HEK293 (cell line): ENCODE data around the gene SIGMAR1.

Experiments
- BCL11B ChIP-seq: fragments of 450-650 bp; formaldehyde crosslinking; IDR thresholded peaks from 2 replicates; pipeline ENCODE4 v1.5.1; 2016; ENCODE audit warnings: low read depth, missing biosample characterization, missing genetic modification characterization
- GLIS1 ChIP-seq: fragments of 450-650 bp; formaldehyde crosslinking; IDR thresholded peaks from 2 replicates; pipeline ENCODE4 v1.5.1; 2016; ENCODE audit warnings: missing biosample characterization, missing genetic modification characterization
- GLIS2 ChIP-seq: fragments of 450-650 bp; formaldehyde crosslinking; IDR thresholded peaks from 2 replicates; pipeline ENCODE4 v1.5.1; 2016; ENCODE audit warnings: missing biosample characterization, missing genetic modification characterization
- KLF16 ChIP-seq: fragments of 450-650 bp; formaldehyde crosslinking; IDR thresholded peaks from 2 replicates; pipeline ENCODE4 v1.5.1; 2017; ENCODE audit warnings: missing biosample characterization, missing genetic modification characterization
- MYNN ChIP-seq: fragments of 450-650 bp; formaldehyde crosslinking; IDR thresholded peaks from 2 replicates; pipeline ENCODE4 v1.5.1; 2016; ENCODE audit warnings: missing biosample characterization, missing genetic modification characterization, borderline replicate concordance
- PRDM1 ChIP-seq: fragments of 450-650 bp; formaldehyde crosslinking; IDR thresholded peaks from 2 replicates; pipeline ENCODE4; 2016; ENCODE audit warnings: missing biosample characterization, missing genetic modification characterization
- SP2 ChIP-seq: fragments of 450-650 bp; formaldehyde crosslinking; IDR thresholded peaks from 2 replicates; pipeline ENCODE4 v1.5.1; 2016; ENCODE audit warnings: missing biosample characterization, missing genetic modification characterization
- SP7 ChIP-seq: fragments of 450-650 bp; formaldehyde crosslinking; IDR thresholded peaks from 2 replicates; pipeline ENCODE4 v1.5.1; 2016; ENCODE audit warnings: missing biosample characterization, missing genetic modification characterization
- TRIM28 ChIP-seq: IDR thresholded peaks from 2 replicates; pipeline ENCODE4 v1.6.1; 2011; ENCODE audit warnings: low read length, control low read depth, borderline replicate concordance
- WT1 ChIP-seq: fragments of 450-650 bp; formaldehyde crosslinking; IDR thresholded peaks from 2 replicates; pipeline ENCODE4 v1.5.1; 2016; ENCODE audit warnings: missing biosample characterization, missing genetic modification characterization
- ZBTB48 ChIP-seq: fragments of 450-650 bp; formaldehyde crosslinking; IDR thresholded peaks from 2 replicates; pipeline ENCODE4 v1.5.1; 2016; ENCODE audit warnings: missing biosample characterization, missing genetic modification characterization
- ZFP69B ChIP-seq: fragments of 450-650 bp; formaldehyde crosslinking; IDR thresholded peaks from 2 replicates; pipeline ENCODE4 v1.5.1; 2016; ENCODE audit warnings: missing biosample characterization, missing genetic modification characterization
- ZIC2 ChIP-seq: fragments of 450-650 bp; formaldehyde crosslinking; IDR thresholded peaks from 2 replicates; pipeline ENCODE4 v1.5.1; 2016; ENCODE audit warnings: missing biosample characterization, missing genetic modification characterization
- ZNF138 ChIP-seq: fragments of 450-650 bp; formaldehyde crosslinking; IDR thresholded peaks from 2 replicates; pipeline ENCODE4 v1.5.1; 2016; ENCODE audit warnings: missing biosample characterization, missing genetic modification characterization, borderline replicate concordance
- ZNF140 ChIP-seq: fragments of 450-650 bp; formaldehyde crosslinking; IDR thresholded peaks from 2 replicates; pipeline ENCODE4 v1.5.1; 2016; ENCODE audit warnings: missing biosample characterization, missing genetic modification characterization
- ZNF155 ChIP-seq: fragments of 450-650 bp; formaldehyde crosslinking; IDR thresholded peaks from 2 replicates; pipeline ENCODE4 v1.5.1; 2016; ENCODE audit warnings: missing biosample characterization, missing genetic modification characterization
- ZNF184 ChIP-seq: fragments of 450-650 bp; IDR thresholded peaks from 2 replicates; pipeline ENCODE4 v1.5.1; 2018; ENCODE audit warnings: missing biosample characterization, mild to moderate bottlenecking, missing genetic modification characterization
- ZNF335 ChIP-seq: fragments of 450-650 bp; formaldehyde crosslinking; conservative IDR thresholded peaks from 2 replicates; pipeline ENCODE4 v1.5.1; 2016; ENCODE audit warnings: missing biosample characterization, missing genetic modification characterization
- ZNF341 ChIP-seq: fragments of 450-650 bp; formaldehyde crosslinking; IDR thresholded peaks from 2 replicates; pipeline ENCODE4; 2016; ENCODE audit warnings: low read depth, missing biosample characterization, missing genetic modification characterization
- ZNF391 ChIP-seq: fragments of 450-650 bp; formaldehyde crosslinking; IDR thresholded peaks from 2 replicates; pipeline ENCODE4 v1.5.1; 2016; ENCODE audit warnings: low read depth, missing biosample characterization, missing genetic modification characterization, borderline replicate concordance
- ZNF560 ChIP-seq: fragments of 450-650 bp; formaldehyde crosslinking; IDR thresholded peaks from 2 replicates; pipeline ENCODE4 v1.5.1; 2017; ENCODE audit warnings: missing biosample characterization, missing genetic modification characterization, borderline replicate concordance
- ZNF610 ChIP-seq: fragments of 450-650 bp; formaldehyde crosslinking; IDR thresholded peaks from 2 replicates; pipeline ENCODE4 v1.5.1; 2016; ENCODE audit warnings: missing biosample characterization, missing genetic modification characterization, borderline replicate concordance
- ZNF76 ChIP-seq: fragments of 450-650 bp; formaldehyde crosslinking; IDR thresholded peaks from 2 replicates; pipeline ENCODE4; 2016; ENCODE audit warnings: low read depth, missing biosample characterization, missing genetic modification characterization, borderline replicate concordance
- ZXDB ChIP-seq: fragments of 450-650 bp; formaldehyde crosslinking; IDR thresholded peaks from 2 replicates; pipeline ENCODE4 v1.5.1; 2016; ENCODE audit warnings: missing biosample characterization, missing genetic modification characterization
- TF ChIP-seq, protein P1 (sequence below): fragments of 450-650 bp; formaldehyde crosslinking; IDR thresholded peaks from 2 replicates; pipeline ENCODE4 v1.5.1; 2016; ENCODE audit warnings: missing biosample characterization, missing genetic modification characterization
- TF ChIP-seq, protein P2 (sequence below): fragments of 450-650 bp; formaldehyde crosslinking; IDR thresholded peaks from 2 replicates; pipeline ENCODE4 v1.5.1; 2016; ENCODE audit warnings: missing biosample characterization, missing genetic modification characterization
- TF ChIP-seq, protein P3 (sequence below): fragments of 450-650 bp; formaldehyde crosslinking; IDR thresholded peaks from 2 replicates; pipeline ENCODE4 v1.5.1; 2017; ENCODE audit warnings: missing biosample characterization, missing genetic modification characterization
- TF ChIP-seq, protein P4 (sequence below): fragments of 450-650 bp; formaldehyde crosslinking; IDR thresholded peaks from 2 replicates; pipeline ENCODE4 v1.5.1; 2016; ENCODE audit warnings: missing biosample characterization, missing genetic modification characterization
- TF ChIP-seq, protein P5 (sequence below): fragments of 450-650 bp; formaldehyde crosslinking; conservative IDR thresholded peaks from 2 replicates; pipeline ENCODE4 v1.5.1; 2016; ENCODE audit warnings: low read depth, missing biosample characterization, missing genetic modification characterization

SIGMAR1 gene

DNA sequence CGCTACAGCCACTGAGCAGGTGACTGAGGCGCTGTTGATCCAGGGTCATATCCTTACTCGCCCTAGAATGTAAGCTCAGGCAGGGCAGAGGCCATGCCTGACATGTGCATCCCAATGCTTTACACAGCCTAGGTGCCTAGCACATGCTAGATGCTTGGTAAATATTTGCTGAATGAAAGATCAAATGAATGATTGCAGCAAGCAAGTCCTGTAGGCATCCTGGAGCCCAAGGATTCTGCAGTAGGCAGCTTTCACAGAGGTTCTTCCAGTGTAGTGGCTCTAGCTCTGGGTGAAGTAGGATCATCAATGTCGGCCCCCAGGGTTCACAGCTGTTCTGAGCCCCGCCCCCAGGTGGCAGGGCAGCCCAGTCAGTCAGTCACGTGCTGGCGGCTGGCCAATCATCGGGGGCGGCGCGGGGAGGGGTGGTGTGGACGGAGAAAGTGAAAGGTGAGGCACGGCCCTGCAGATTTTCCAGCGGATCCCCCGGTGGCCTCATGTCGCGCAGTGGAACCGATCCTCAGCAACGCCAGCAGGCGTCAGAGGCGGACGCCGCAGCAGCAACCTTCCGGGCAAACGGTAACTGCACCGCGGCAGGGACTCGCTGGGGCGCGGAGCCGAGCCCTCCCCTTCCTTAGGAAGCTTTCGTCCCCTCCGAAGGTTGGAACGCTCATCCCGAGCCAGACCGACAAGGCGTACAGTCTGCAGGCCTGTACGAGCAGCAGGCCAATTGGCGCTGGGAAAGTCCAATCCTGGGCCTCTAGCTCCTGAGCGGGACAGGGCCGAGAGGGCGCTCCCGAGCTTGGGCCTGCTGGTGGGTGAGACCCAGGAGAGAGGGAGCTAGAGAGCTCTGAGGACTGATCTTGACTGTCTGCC, 8.9 kb upstream of the SIGMAR1 start, which contains the start of gene GALT (continued):
- TF ChIP-seq TRIM28 (peak; percentile 38; the same call in 1 of the 2 replicates), ZNF560 (tag by site-specific recombination) (no peak), ZNF140 (tag by site-specific recombination) (no peak), ZFP69B (tag by site-specific recombination) (0 out of 2 replicates have a peak, but pooled peaks have one; percentile 47), GLIS2 (tag by site-specific recombination) (peak; percentile 74), WT1 (tag by site-specific recombination) (0 out of 2 replicates have a peak, but pooled peaks have one; percentile 22), ZNF610 (tag by site-specific recombination) (peak; percentile 11; the same call in 1 of the 2 replicates), ZNF335 (peak; percentile 89), ZNF138 (no peak), MYNN (tag by site-specific recombination) (no peak), ZXDB (tag by site-specific recombination) (peak; percentile 73), ZNF391 (0 out of 2 replicates have a peak, but pooled peaks have one; percentile 60), PRDM1 (tag by site-specific recombination) (peak; percentile 68), ZNF341 (peak; percentile 89), GLIS1 (tag by site-specific recombination) (peak; percentile 85), KLF16 (tag by site-specific recombination) (peak; percentile 66), ZIC2 (tag by site-specific recombination) (peak; percentile 36; the same call in 1 of the 2 replicates), SP2 (peak; percentile 78), ZBTB48 (tag by site-specific recombination) (peak; percentile 47; the same call in 1 of the 2 replicates), ZNF76 (tag by site-specific recombination) (peak; percentile 46; the same call in 1 of the 2 replicates), ZNF155 (tag by site-specific recombination) (no peak), BCL11B (tag by site-specific recombination) (peak; percentile 83; the same call in 1 of the 2 replicates), ZNF184 (tag by site-specific recombination) (no peak), SP7 (tag by site-specific recombination) (peak; percentile 75)
- TF ChIP-seq, protein P1, sequence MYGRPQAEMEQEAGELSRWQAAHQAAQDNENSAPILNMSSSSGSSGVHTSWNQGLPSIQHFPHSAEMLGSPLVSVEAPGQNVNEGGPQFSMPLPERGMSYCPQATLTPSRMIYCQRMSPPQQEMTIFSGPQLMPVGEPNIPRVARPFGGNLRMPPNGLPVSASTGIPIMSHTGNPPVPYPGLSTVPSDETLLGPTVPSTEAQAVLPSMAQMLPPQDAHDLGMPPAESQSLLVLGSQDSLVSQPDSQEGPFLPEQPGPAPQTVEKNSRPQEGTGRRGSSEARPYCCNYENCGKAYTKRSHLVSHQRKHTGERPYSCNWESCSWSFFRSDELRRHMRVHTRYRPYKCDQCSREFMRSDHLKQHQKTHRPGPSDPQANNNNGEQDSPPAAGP (tag by site-specific recombination), result peak; percentile 53; the same call in 1 of the 2 replicates
- TF ChIP-seq, protein P2, sequence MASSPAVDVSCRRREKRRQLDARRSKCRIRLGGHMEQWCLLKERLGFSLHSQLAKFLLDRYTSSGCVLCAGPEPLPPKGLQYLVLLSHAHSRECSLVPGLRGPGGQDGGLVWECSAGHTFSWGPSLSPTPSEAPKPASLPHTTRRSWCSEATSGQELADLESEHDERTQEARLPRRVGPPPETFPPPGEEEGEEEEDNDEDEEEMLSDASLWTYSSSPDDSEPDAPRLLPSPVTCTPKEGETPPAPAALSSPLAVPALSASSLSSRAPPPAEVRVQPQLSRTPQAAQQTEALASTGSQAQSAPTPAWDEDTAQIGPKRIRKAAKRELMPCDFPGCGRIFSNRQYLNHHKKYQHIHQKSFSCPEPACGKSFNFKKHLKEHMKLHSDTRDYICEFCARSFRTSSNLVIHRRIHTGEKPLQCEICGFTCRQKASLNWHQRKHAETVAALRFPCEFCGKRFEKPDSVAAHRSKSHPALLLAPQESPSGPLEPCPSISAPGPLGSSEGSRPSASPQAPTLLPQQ, result peak; percentile 32; the same call in 1 of the 2 replicates
- TF ChIP-seq, protein P3, sequence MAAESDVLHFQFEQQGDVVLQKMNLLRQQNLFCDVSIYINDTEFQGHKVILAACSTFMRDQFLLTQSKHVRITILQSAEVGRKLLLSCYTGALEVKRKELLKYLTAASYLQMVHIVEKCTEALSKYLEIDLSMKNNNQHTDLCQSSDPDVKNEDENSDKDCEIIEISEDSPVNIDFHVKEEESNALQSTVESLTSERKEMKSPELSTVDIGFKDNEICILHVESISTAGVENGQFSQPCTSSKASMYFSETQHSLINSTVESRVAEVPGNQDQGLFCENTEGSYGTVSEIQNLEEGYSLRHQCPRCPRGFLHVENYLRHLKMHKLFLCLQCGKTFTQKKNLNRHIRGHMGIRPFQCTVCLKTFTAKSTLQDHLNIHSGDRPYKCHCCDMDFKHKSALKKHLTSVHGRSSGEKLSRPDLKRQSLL (tag by site-specific recombination), result peak; percentile 56; the same call in 1 of the 2 replicates
- TF ChIP-seq, protein P4, sequence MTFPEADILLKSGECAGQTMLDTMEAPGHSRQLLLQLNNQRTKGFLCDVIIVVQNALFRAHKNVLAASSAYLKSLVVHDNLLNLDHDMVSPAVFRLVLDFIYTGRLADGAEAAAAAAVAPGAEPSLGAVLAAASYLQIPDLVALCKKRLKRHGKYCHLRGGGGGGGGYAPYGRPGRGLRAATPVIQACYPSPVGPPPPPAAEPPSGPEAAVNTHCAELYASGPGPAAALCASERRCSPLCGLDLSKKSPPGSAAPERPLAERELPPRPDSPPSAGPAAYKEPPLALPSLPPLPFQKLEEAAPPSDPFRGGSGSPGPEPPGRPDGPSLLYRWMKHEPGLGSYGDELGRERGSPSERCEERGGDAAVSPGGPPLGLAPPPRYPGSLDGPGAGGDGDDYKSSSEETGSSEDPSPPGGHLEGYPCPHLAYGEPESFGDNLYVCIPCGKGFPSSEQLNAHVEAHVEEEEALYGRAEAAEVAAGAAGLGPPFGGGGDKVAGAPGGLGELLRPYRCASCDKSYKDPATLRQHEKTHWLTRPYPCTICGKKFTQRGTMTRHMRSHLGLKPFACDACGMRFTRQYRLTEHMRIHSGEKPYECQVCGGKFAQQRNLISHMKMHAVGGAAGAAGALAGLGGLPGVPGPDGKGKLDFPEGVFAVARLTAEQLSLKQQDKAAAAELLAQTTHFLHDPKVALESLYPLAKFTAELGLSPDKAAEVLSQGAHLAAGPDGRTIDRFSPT (tag by site-specific recombination), result 0 out of 2 replicates have a peak, but pooled peaks have one; percentile 20
- TF ChIP-seq, protein P5, sequence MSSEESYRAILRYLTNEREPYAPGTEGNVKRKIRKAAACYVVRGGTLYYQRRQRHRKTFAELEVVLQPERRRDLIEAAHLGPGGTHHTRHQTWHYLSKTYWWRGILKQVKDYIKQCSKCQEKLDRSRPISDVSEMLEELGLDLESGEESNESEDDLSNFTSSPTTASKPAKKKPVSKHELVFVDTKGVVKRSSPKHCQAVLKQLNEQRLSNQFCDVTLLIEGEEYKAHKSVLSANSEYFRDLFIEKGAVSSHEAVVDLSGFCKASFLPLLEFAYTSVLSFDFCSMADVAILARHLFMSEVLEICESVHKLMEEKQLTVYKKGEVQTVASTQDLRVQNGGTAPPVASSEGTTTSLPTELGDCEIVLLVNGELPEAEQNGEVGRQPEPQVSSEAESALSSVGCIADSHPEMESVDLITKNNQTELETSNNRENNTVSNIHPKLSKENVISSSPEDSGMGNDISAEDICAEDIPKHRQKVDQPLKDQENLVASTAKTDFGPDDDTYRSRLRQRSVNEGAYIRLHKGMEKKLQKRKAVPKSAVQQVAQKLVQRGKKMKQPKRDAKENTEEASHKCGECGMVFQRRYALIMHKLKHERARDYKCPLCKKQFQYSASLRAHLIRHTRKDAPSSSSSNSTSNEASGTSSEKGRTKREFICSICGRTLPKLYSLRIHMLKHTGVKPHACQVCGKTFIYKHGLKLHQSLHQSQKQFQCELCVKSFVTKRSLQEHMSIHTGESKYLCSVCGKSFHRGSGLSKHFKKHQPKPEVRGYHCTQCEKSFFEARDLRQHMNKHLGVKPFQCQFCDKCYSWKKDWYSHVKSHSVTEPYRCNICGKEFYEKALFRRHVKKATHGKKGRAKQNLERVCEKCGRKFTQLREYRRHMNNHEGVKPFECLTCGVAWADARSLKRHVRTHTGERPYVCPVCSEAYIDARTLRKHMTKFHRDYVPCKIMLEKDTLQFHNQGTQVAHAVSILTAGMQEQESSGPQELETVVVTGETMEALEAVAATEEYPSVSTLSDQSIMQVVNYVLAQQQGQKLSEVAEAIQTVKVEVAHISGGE (tag by site-specific recombination), result peak; percentile 41; the same call in 1 of the 2 replicates
